Activated CD4-positive, alpha-beta T cell treated with anti-CD3 and anti-CD28 coated beads for 36 hours (primary cell): Measurements from ENCODE around the gene SEMA3A. TPM values are rescaled to one million over a fixed set of nuclear protein-coding genes. Genes with fewer than 3 reads are reported as not detected.

Experiments
- ATAC-seq: fragments of 200-7000 bp; cut with Tn5 transposase; one replicate; pipeline ENCODE4 v1.10.0; 2021; ENCODE audit warnings: mild to moderate bottlenecking, moderate library complexity
- CTCF ChIA-PET: fragments of 350-600 bp; sonication (Branson Sonifier 250); formaldehyde crosslinking; loops from one replicate; lab custom pipeline; 2021; ENCODE audit warnings: antibody characterized with exemption; lab: Charles Lee
- POLR2A ChIA-PET: fragments of 350-600 bp; sonication (Branson Sonifier 250); formaldehyde crosslinking; loops from one replicate; lab custom pipeline; 2021; ENCODE audit warnings: antibody characterized with exemption, inconsistent platforms; lab: Charles Lee
- DNase-seq: peaks from one replicate; pipeline ENCODE4 v3.0.0-alpha.2; 2020
- H3K27ac Mint-ChIP-seq: one replicate; pipeline ENCODE4 v1.8.0; 2021; ENCODE audit warnings: mixed read lengths
- H3K27me3 Mint-ChIP-seq: one replicate; pipeline ENCODE4 v1.8.0; 2021; ENCODE audit warnings: mixed read lengths
- H3K36me3 Mint-ChIP-seq: one replicate; pipeline ENCODE4 v1.8.0; 2021; ENCODE audit warnings: low read depth, mixed read lengths
- H3K4me1 Mint-ChIP-seq: one replicate; pipeline ENCODE4 v1.8.0; 2021; ENCODE audit warnings: mixed read lengths
- H3K4me3 Mint-ChIP-seq: one replicate; pipeline ENCODE4 v1.8.0; 2021; ENCODE audit warnings: mild to moderate bottlenecking, moderate library complexity, mixed read lengths
- H3K9me3 Mint-ChIP-seq: one replicate; pipeline ENCODE4 v1.8.0; 2021; ENCODE audit warnings: low read depth, mixed read lengths
- intact Hi-C, 2 experiments: fragments of 100-400 bp; cut with DNase I in 1 of 2; cut with micrococcal nuclease in 1 of 2; formaldehyde crosslinking; loops; one replicate each; pipeline versions ENCODE4 v1.14.2 to v1.15.1; 2022 to 2024; cut with DNase I, micrococcal nuclease
- total RNA-seq, 2 experiments: library from RNA; stranded (reverse); gene quantifications; one replicate each; pipeline ENCODE4 v1.2.3, GENCODE V29; 2021

SEMA3A gene
- total RNA-seq, 2 experiments from 2014 or later: 1.4 to 1.6 TPM

DNA sequence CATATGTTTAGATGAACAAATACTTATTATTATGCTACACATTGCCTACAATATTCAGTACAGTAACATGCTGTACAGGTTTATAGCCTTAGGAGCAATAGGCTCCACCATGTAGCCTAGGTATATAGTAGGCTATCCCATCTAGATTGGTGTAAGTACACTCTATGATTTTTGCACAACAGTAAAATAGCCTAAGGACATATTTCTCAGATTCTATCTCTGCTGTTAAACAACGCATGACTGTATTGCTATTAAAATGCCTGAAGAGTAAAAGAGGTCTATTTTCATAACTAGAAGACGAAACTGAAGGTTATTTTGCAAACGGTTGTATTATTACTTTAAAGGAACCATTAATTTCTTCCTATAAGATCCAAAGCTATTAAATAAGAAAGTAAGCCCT, 88.3 kb downstream of the SEMA3A start:
- POLR2A ChIA-PET: no interaction called here
- Mint-ChIP-seq H3K27me3 (no peaks in the 10 kb centered on the region), H3K9me3 (no peaks in the 10 kb centered on the region), H3K4me3 (no peak overlapping the region), H3K36me3 (no peaks in the 10 kb centered on the region), H3K27ac (no peak overlapping the region), H3K4me1 (no peaks in the 10 kb centered on the region)
- DNase-seq (no peak), ATAC-seq (no peak)
- intact Hi-C loops: no loop called here
- CTCF ChIA-PET: no interaction called here

DNA sequence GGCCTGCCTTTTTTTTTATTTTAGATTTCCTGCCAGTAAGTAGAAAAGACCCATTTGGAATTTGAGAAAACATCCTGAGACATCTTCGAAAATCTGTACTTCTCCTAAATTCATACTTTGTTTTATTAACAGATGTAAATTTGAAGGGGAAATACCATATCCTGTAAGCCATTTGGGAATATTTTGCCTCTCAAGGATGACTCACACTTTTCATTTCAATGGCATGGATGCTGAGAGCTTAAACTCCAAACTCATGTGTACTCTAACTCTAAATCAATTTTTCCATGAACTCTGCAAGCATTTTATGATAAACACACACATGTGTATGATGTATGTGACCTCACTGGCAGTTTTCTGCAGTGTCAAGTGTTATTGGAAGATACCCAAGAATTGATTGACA, 89.0 kb downstream of the SEMA3A start:
- Mint-ChIP-seq H3K27ac (no peak overlapping the region), H3K27me3 (no peaks in the 10 kb centered on the region), H3K4me3 (no peak overlapping the region), H3K4me1 (no peaks in the 10 kb centered on the region), H3K36me3 (no peaks in the 10 kb centered on the region), H3K9me3 (no peaks in the 10 kb centered on the region)
- ATAC-seq (no peak), DNase-seq (no peak)
- ChIA-PET CTCF (no interaction called here), POLR2A (no interaction called here)
- intact Hi-C loops: no loop called here

DNA sequence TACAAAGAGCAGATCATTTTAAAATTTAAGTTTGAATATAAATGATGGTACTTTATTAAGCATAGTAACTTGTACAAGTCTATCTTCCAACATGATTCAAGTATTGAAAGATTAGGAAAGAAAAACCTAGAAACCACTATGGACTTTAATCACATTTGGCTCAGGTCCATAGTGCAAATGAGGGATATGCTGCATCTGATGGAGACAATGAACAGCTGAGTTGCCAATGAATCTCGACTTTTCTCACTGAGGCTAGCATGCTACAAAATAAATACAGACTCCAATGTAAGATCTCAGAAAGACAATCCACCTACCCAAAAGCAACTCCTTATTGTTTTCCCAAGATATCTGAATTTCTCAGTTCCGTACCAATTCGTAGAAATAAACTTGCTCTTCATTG, 89.8 kb downstream of the SEMA3A start:
- ChIA-PET POLR2A (no interaction called here), CTCF (no interaction called here)
- Mint-ChIP-seq H3K27ac (no peak overlapping the region), H3K27me3 (no peaks in the 10 kb centered on the region), H3K4me1 (no peaks in the 10 kb centered on the region), H3K4me3 (no peak overlapping the region), H3K9me3 (no peaks in the 10 kb centered on the region), H3K36me3 (no peaks in the 10 kb centered on the region)
- intact Hi-C loops: no loop called here
- DNase-seq (no peak), ATAC-seq (no peak)

DNA sequence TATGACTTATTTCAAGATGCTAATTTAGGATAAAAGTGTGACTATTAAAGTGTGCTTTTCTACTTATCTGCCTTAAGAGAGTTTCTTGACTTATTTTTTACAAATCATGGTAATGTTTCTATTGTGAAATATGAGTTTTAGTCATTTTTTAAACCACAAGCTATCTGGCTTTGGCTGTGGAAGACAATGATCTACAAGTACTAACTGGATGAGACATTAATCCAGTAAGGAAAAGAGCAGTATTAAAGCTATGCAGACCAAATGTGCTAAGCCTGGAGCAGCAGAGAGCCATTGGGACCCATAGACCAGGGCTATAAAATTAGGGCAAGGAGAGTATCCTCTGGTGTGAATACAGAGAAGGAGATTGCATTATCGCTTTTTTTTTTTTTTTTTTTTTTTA, 92.4 kb downstream of the SEMA3A start:
- Mint-ChIP-seq H3K27me3 (no peaks in the 10 kb centered on the region), H3K36me3 (no peaks in the 10 kb centered on the region), H3K27ac (no peak overlapping the region), H3K4me1 (no peaks in the 10 kb centered on the region), H3K9me3 (no peaks in the 10 kb centered on the region), H3K4me3 (no peak overlapping the region)
- ChIA-PET POLR2A (no interaction called here), CTCF (no interaction called here)
- no peak for DNase-seq
- intact Hi-C loops: no loop called here
- ATAC-seq: no peak

DNA sequence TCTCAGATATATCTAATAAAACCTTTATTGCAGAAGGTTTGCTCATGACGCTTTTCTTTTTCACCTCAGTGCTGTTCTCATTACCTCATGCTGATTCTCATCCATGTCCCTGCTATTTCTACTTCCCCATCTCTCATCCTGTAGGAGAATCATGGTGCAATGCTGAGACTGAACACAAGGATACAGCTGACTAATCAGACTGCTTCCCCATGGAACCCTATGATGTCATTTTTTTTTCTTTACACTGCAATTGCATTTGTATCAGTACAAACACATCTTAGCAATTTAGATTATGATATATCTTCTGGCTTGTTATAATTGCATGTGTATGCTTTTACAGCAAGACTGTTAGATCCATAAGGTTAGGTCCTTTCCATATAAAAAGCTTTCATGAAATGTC, 93.7 kb downstream of the SEMA3A start:
- Mint-ChIP-seq H3K27me3 (no peaks in the 10 kb centered on the region), H3K4me1 (no peaks in the 10 kb centered on the region), H3K4me3 (no peak overlapping the region), H3K27ac (no peak overlapping the region), H3K9me3 (no peaks in the 10 kb centered on the region), H3K36me3 (no peaks in the 10 kb centered on the region)
- ATAC-seq (no peak), DNase-seq (no peak)
- intact Hi-C loops: no loop called here
- POLR2A ChIA-PET: no interaction called here
- CTCF ChIA-PET: no interaction called here

DNA sequence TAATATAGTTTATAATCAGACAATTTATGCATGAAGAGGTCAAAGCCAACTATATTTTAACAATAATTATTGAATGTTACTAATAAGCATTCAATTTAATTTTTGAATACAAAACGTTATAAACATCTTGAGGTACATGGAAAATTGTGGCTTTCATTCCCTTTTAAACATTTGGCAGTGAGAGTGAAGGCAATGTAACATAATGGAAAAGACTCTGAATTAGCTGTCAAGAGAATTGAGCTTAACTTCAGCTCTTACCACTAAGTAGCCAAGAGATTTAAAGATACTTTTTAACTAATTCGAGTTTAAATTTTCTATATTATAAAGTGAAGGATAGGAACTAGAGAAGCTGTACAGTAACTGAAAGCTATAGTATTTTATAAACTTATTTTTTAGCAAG, 98.6 kb downstream of the SEMA3A start:
- POLR2A ChIA-PET: no interaction called here
- no peaks in the 10 kb centered on the region for H3K36me3 Mint-ChIP-seq
- H3K27ac Mint-ChIP-seq: no peak overlapping the region
- DNase-seq (no peak), ATAC-seq (no peak)
- intact Hi-C loops: no loop called here
- CTCF ChIA-PET: no interaction called here
- H3K4me3 Mint-ChIP-seq: no peak overlapping the region
- peaks cover 4% of the 10 kb centered on the region for H3K9me3 Mint-ChIP-seq
- peaks cover 27% of the 10 kb centered on the region for H3K4me1 Mint-ChIP-seq
- H3K27me3 Mint-ChIP-seq: no peaks in the 10 kb centered on the region

DNA sequence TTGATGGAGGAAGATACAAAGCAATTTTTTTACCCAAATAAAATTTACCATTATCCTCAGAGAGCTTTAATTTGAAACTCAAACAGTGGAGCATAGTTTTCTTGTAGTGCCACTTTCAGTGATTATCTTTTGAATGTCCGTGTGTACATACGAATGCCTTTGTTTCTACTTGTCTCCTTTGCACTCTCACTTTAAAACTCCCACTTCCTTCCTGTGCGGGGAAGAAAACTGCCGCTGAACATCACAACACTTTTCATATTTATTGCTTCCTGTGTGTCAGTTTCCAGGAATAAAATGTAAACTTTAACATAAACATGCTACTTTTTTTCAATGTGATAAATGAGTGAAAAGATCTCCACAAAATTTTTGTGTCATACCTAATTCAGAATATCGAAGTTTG, 102.4 kb downstream of the SEMA3A start:
- ChIA-PET CTCF (no interaction called here), POLR2A (no interaction called here)
- Mint-ChIP-seq H3K4me3 (peak overlapping the region; percentile 46), H3K36me3 (no peaks in the 10 kb centered on the region), H3K27me3 (no peaks in the 10 kb centered on the region), H3K4me1 (peaks cover 38% of the 10 kb centered on the region), H3K27ac (peak overlapping the region; percentile 70), H3K9me3 (peaks cover 4% of the 10 kb centered on the region)
- intact Hi-C loops: no loop called here
- ATAC-seq (peak; percentile 72), DNase-seq (peak; percentile 24)

DNA sequence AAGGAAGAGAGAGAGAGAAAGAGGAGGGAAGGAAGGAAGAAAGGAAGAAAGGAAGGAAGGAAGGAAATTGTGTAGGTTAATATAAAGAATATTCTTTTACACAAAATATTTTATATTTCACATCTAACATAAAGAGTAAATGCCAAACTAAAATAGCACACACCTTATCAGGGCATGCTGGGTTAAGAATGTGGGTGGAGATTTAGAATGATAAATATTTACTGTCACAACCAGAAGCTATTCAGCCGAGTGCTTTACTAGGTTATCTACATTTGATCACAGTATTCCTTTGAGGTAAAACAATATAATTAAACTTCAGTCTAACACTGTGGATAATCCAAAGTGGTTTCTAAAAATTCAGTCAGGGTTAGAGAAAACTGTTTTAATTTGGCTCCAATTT, 103.3 kb downstream of the SEMA3A start:
- ATAC-seq (no peak), DNase-seq (no peak)
- POLR2A ChIA-PET: no interaction called here
- no peak overlapping the region for H3K4me3 Mint-ChIP-seq
- no peaks in the 10 kb centered on the region for H3K36me3 Mint-ChIP-seq
- no peaks in the 10 kb centered on the region for H3K27me3 Mint-ChIP-seq
- CTCF ChIA-PET: no interaction called here
- peak overlapping the region; percentile 66 for H3K27ac Mint-ChIP-seq
- intact Hi-C loops: no loop called here
- H3K9me3 Mint-ChIP-seq: peaks cover 4% of the 10 kb centered on the region
- peaks cover 38% of the 10 kb centered on the region for H3K4me1 Mint-ChIP-seq

DNA sequence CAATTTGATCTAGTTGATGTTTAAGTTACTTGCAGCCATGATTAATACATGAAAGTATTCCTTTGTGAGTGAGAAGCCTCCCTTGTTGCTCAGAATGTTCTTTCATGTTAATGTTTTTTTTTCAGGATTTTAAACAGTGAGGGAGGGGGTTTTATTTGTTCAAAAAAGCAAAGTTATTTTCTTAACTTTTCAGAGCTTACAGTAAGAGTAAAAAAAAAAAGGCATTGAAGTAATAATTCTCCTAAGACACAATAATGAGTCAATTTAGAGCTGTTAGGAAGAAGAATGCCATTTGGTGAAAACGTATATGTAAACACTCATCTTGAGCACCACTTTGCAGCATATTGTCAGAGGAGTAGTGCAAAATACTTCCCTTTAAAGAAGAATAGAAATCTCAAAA, 105.8 kb downstream of the SEMA3A start:
- no peaks in the 10 kb centered on the region for H3K36me3 Mint-ChIP-seq
- intact Hi-C loops: loop anchor here in 1 of 2 experiments (10.0 kb wide), 1 partner anchor 1386 kb away; no protein-coding TSS in a partner anchor
- no peak for DNase-seq
- H3K27ac Mint-ChIP-seq: no peak overlapping the region
- no peak overlapping the region for H3K4me3 Mint-ChIP-seq
- H3K9me3 Mint-ChIP-seq: peaks cover 4% of the 10 kb centered on the region
- no peaks in the 10 kb centered on the region for H3K27me3 Mint-ChIP-seq
- H3K4me1 Mint-ChIP-seq: peaks cover 35% of the 10 kb centered on the region
- ChIA-PET POLR2A (no interaction called here), CTCF (no interaction called here)
- ATAC-seq: no peak

DNA sequence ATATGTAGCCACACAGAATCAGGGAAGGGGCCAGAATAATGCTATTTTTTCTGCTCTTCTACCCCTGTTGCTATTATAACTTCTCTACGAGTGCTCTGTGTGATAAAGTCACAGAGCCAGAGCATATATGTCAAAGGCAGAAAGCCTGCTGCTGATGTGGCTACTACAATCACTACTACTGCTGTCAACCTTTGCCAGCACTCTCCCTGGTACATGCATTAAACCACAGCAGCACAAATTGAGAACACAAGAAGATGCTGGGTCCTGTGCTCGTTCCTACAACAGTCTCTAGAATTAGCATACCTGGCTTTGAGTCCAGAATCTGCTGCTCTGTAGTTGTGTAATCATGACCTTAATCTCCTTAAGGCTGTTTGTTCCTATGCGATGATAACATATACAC, 108.6 kb downstream of the SEMA3A start:
- ATAC-seq: peak; percentile 39
- H3K36me3 Mint-ChIP-seq: no peaks in the 10 kb centered on the region
- H3K27me3 Mint-ChIP-seq: no peaks in the 10 kb centered on the region
- no peaks in the 10 kb centered on the region for H3K9me3 Mint-ChIP-seq
- POLR2A ChIA-PET: no interaction called here
- no peak overlapping the region for H3K27ac Mint-ChIP-seq
- H3K4me3 Mint-ChIP-seq: no peak overlapping the region
- CTCF ChIA-PET: no interaction called here
- H3K4me1 Mint-ChIP-seq: peaks cover 18% of the 10 kb centered on the region
- peak; percentile 4 for DNase-seq
- intact Hi-C loops: loop anchor here in 1 of 2 experiments (10.0 kb wide), 1 partner anchor 1389 kb away; no protein-coding TSS in a partner anchor

DNA sequence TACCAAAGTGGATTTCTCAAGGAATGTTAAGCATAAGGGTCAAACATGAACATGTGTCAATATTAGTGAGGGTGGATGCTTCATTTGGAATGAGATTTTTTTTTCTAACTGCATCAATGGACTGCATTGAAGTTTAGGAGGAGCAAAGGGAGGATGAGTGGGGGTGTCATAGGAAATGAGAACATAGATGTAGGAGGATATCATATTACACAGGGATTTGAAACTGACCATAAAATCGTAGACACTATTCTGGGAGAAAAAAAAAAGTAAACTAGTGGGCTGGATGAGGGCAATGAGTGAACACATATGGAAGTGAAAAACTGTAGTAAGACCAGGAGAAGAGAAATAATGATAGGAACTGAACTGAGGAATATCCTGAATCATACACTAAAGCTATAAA, 109.4 kb downstream of the SEMA3A start:
- ATAC-seq: no peak
- no peaks in the 10 kb centered on the region for H3K27me3 Mint-ChIP-seq

DNA sequence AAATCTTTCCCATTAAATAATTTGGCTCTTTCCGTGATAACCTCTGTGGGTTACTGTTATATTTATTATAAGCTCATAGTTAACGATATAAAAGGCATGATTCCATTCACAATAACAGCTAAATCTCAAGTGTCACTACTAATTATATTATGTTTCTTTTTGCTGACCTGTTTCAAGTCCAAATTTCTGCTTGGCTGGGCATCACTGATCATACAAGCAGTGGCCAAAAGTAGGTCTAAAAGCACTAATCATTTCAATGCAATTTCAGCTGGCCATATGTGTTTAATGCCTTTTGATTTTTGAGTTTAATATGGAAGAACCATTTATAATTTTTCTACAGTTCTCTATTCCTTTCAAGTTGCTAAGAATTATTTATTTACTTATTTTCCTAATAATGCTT, 110.7 kb downstream of the SEMA3A start:
- ATAC-seq: no peak
- Mint-ChIP-seq H3K4me3 (no peak overlapping the region), H3K27ac (no peak overlapping the region), H3K4me1 (peaks cover 10% of the 10 kb centered on the region), H3K36me3 (no peaks in the 10 kb centered on the region), H3K27me3 (no peaks in the 10 kb centered on the region), H3K9me3 (no peaks in the 10 kb centered on the region)
- ChIA-PET POLR2A (no interaction called here), CTCF (no interaction called here)
- intact Hi-C loops: loop anchor here in 1 of 2 experiments (10.0 kb wide), 1 partner anchor 1391 kb away; no protein-coding TSS in a partner anchor
- no peak for DNase-seq

More for the DNA sequence above, 109.4 kb downstream of the SEMA3A start:
- Mint-ChIP-seq H3K4me1 (peaks cover 13% of the 10 kb centered on the region), H3K4me3 (no peak overlapping the region), H3K9me3 (no peaks in the 10 kb centered on the region), H3K36me3 (no peaks in the 10 kb centered on the region), H3K27ac (no peak overlapping the region)
- DNase-seq: no peak
- intact Hi-C loops: loop anchor here in 1 of 2 experiments (10.0 kb wide), 1 partner anchor 1390 kb away; no protein-coding TSS in a partner anchor
- ChIA-PET CTCF (no interaction called here), POLR2A (no interaction called here)
